ENCODE measurements around the gene TBCE. TPM values are rescaled to one million over a fixed set of nuclear protein-coding genes. Genes with fewer than 3 reads are reported as not detected.

The TBCE gene
- total and polyA plus RNA-seq, 9 of the 15 experiments (the other 6 are each of a cell fraction or from before 2014, with no cell fraction given), result 52.6 to 92.1 (median 82.1) TPM

DNA sequence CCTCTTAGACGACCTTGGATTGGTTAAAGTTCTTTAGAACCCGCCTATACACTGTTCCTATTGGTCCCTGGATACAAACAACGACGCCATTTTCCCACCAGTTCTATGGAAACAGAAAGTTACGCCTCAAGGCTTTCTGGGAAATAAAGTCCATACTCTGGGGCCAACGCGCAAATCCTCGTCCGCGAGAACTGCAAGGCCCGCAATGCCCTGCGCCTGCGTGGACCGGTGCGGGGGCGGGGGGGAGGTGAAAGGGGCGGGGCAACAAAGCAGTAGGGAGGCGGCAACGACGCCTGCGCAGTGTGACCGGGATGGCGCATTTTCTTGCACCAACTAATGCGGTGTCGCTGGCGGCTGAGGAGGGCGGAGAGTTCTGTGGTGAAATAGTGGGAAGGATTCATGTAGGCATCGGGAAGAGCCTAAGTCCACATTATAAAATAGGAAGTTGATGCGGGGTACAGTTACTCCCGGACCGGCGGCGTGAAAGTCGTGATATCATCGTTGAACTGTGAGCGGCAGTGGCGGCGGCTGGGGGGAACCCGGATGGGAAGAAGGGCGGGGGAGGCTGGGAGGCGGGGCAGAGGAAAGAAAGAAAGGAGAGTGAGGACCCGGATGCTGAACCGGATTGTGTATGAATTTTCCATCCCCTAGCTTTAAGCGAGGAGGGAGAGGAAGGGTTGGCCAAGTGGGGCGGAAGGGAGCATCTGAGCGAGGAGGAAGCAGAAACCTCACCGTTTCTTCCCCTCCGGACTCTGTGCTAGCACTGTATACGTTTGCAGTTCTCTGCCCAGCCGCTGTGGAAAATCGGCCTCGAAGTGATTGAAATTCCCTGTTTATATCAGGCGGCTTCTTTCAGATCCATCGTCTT lies 38.7 kb upstream of the TBCE start, which contains the start of gene GGPS1:
Gene GGPS1 (plus strand): TSS at position 300 of the 868 bp plus-strand sequence. CDS start 6,695 bp downstream, outside the sequence.
- in situ Hi-C loops (cut with MboI), result no loop called here
- H3K36me3 ChIP-seq (ENCODE audit: control insufficient read depth, insufficient read depth, low read length), result peaks cover 29% of the 10 kb centered on the region; the same call in 2 of the 3 replicates
- no peaks in the 10 kb centered on the region for H3K9me3 ChIP-seq (replicated peaks; ENCODE audit: control insufficient read depth, insufficient read depth, low read depth, low read length)
- peak within 1 kb of the TSS; percentile 92 to 98 for H3K9ac ChIP-seq (ENCODE audit: insufficient read depth in 1 of 2, low read depth in 2 of 2, low read length in 2 of 2)
- DNase-seq (ENCODE audit: extremely low read depth in 1 of 4, low spot score in 3 of 4) (peak; percentile 95 to 100 (median 98)), FAIRE-seq (peak; percentile 98), ATAC-seq (peak; percentile 82)
- ChIA-PET CTCF (ENCODE audit: low intra/inter-chr PET ratio) (interaction anchor here (1.3 kb wide), 1 partner anchor 86 kb away, joined by 6 read pairs; no protein-coding TSS in a partner anchor), POLR2A (interaction anchor here (0.6 to 5.0 kb wide), 15 partner anchors 12 to 716 kb away, joined by 3 to 38 read pairs (median 3); partner anchors contain the start of gene TBCE)
- peaks cover 11 to 13% of the 10 kb centered on the region in 2 experiments; a peak in 3 of 5 replicates for H3K4me1 ChIP-seq (replicated peaks in 1 of 2; ENCODE audit: control insufficient read depth in 2 of 2, insufficient read depth in 2 of 2, low read length in 2 of 2)
- WGBS (ENCODE audit: insufficient coverage, low coverage, missing lambda C conversion rate), result 2% methylated on average over 43 of the region's 54 CpGs
- H3K4me2 ChIP-seq (ENCODE audit: insufficient read depth, low read length), result peak within 1 kb of the TSS; percentile 98
- no peaks in the 10 kb centered on the region for H3K27me3 ChIP-seq (ENCODE audit: control insufficient read depth in 2 of 2, insufficient read depth in 2 of 2, low read length in 2 of 2)
- intact Hi-C loops (cut with micrococcal nuclease), result loop anchor here (1.0 to 2.0 kb wide), 5 partner anchors 39 to 176 kb away; partner anchors contain the start of genes B3GALNT2, RBM34 and TBCE
- peaks cover 92% of the 10 kb centered on the region for H3K79me2 ChIP-seq (ENCODE audit: control insufficient read depth, insufficient read depth, low read length)
- no TSS peak for BruUV-seq (replicated peaks)
- H3K27ac ChIP-seq (ENCODE audit: extremely low read depth, low read depth, low read length), result peak within 1 kb of the TSS; percentile 97
- no peaks in the 10 kb centered on the region for H3K9me1 ChIP-seq (ENCODE audit: control insufficient read depth, insufficient read depth, low read length)
- peak within 1 kb of the TSS; percentile 82 for H3K4me3 ChIP-seq
- no peaks in the 10 kb centered on the region; the same call in 1 of the 2 replicates for H4K20me1 ChIP-seq (replicated peaks; ENCODE audit: control insufficient read depth, insufficient read depth, low read length)
- H2AFZ ChIP-seq (ENCODE audit: low read depth, low read length), result peak within 1 kb of the TSS; percentile 98
- TF ChIP-seq NRF1 (conservative IDR thresholded peaks at IDR 0.05 in 1 of 2, IDR thresholded peaks at IDR 0.05 in 1 of 2) (peak; percentile 92 to 94), NR2F6 (CRISPR knock-in tag; IDR thresholded peaks at IDR 0.05) (no peak), KLF13 (tag; IDR thresholded peaks at IDR 0.05; ENCODE audit: borderline replicate concordance, low read depth) (peak; percentile 69; the same call in 1 of the 2 replicates), HMGN3 (IDR thresholded peaks at IDR 0.05; ENCODE audit: borderline replicate concordance, extremely low read depth, insufficient read length, low read depth, low read length) (no peak), CCAR2 (IDR thresholded peaks at IDR 0.05; ENCODE audit: low read depth, low read length) (no peak), TARDBP (IDR thresholded peaks at IDR 0.05) (no peak), KAT8 (IDR thresholded peaks at IDR 0.05; ENCODE audit: low read depth) (no peak), PYGO2 (tag; IDR thresholded peaks at IDR 0.05) (no peak), KHSRP (IDR thresholded peaks at IDR 0.05) (no peak), EP400 (IDR thresholded peaks at IDR 0.05) (peak; percentile 95), ZFP1 (CRISPR knock-in tag; IDR thresholded peaks at IDR 0.05) (0 out of 2 replicates have a peak, but pooled peaks have one; percentile 37), TSC22D4 (tag; IDR thresholded peaks at IDR 0.05) (no peak), SETDB1 (IDR thresholded peaks at IDR 0.05; ENCODE audit: low read length) (no peak), ZNF408 (CRISPR knock-in tag; IDR thresholded peaks at IDR 0.05; ENCODE audit: low read depth) (no peak), THRAP3 (IDR thresholded peaks at IDR 0.05; ENCODE audit: borderline replicate concordance) (no peak), RUNX1 (IDR thresholded peaks at IDR 0.05; ENCODE audit: low read depth) (no peak), CHD4 (IDR thresholded peaks at IDR 0.05; ENCODE audit: insufficient read depth, insufficient replicate concordance, low read depth, low read length, poor library complexity, severe bottlenecking) (no peak), RBM15 (IDR thresholded peaks at IDR 0.05; ENCODE audit: insufficient read depth, low read length) (no peak)
- TF ChIP-seq, protein P1, sequence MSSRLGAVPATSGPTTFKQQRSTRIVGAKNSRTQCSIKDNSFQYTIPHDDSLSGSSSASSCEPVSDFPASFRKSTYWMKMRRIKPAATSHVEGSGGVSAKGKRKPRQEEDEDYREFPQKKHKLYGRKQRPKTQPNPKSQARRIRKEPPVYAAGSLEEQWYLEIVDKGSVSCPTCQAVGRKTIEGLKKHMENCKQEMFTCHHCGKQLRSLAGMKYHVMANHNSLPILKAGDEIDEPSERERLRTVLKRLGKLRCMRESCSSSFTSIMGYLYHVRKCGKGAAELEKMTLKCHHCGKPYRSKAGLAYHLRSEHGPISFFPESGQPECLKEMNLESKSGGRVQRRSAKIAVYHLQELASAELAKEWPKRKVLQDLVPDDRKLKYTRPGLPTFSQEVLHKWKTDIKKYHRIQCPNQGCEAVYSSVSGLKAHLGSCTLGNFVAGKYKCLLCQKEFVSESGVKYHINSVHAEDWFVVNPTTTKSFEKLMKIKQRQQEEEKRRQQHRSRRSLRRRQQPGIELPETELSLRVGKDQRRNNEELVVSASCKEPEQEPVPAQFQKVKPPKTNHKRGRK (tag; IDR thresholded peaks at IDR 0.05), result no peak
- TF ChIP-seq, protein P2, sequence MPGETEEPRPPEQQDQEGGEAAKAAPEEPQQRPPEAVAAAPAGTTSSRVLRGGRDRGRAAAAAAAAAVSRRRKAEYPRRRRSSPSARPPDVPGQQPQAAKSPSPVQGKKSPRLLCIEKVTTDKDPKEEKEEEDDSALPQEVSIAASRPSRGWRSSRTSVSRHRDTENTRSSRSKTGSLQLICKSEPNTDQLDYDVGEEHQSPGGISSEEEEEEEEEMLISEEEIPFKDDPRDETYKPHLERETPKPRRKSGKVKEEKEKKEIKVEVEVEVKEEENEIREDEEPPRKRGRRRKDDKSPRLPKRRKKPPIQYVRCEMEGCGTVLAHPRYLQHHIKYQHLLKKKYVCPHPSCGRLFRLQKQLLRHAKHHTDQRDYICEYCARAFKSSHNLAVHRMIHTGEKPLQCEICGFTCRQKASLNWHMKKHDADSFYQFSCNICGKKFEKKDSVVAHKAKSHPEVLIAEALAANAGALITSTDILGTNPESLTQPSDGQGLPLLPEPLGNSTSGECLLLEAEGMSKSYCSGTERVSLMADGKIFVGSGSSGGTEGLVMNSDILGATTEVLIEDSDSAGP (CRISPR knock-in tag; IDR thresholded peaks at IDR 0.05), result no peak
